GM13976 (cell line): Measurements from ENCODE around the gene ATP1A1.

Experiments used
- DNase-seq: peaks from one replicate; pipeline ENCODE4 v3.0.0; 2012; ENCODE audit warnings: low spot score
- in situ Hi-C: fragments of 300-500 bp; cut with MboI; formaldehyde crosslinking; loops from one replicate; pipeline ENCODE4 v1.12.0; 2022; ENCODE audit warnings: low sequenced_read_pairs, mixed read lengths, inconsistent platforms; ENCODE audit not compliant: unreplicated experiment
- TF ChIP-seq, protein P1 (sequence below): IDR thresholded peaks from 2 replicates; pipeline ENCODE4 v1.5.1; 2012; ENCODE audit warnings: borderline replicate concordance, mild to moderate bottlenecking; ENCODE audit not compliant: insufficient read depth; ENCODE audit errors: extremely low read depth, missing control alignments, control extremely low read depth

ATP1A1 gene

DNA sequence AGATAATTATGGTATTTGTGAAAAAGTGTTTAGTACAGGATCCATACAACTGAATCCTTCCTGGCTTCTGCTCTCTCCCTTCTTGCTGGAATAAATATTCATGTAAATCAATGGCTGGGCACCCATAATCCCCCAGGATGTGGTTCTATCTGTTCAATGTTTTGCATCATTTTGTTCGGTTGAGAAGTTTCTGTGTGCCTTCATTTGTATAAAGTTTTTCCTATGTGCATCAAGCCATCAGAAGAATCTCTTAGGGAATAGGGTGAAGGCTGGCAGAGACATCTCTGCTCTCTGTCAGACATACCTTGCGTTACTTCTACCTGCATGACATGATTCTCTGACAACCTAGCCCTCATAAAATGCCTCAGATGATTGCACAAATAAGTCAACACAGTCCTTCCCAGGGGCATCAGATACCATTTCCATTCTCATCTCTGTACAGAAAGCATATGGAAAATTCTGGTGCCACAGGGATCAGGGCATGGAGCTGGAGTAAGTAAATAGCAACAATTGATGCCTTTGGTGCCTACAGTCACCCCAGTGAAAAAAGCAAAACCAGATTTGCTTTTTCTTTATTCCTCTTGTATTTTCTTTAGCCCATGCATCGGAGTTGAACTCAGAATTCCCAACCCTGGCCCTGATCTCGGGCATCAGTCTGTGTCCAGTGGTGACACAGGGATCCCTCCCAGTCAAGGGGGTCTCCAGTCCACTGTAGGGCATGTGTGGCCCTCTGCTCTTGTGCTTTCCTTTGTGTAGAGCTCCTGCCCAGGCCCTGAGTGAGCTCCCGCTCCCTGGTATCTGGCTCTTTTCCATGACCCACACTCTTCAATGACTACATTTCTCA lies 39.7 kb upstream of the ATP1A1 start:
- TF ChIP-seq, protein P1, sequence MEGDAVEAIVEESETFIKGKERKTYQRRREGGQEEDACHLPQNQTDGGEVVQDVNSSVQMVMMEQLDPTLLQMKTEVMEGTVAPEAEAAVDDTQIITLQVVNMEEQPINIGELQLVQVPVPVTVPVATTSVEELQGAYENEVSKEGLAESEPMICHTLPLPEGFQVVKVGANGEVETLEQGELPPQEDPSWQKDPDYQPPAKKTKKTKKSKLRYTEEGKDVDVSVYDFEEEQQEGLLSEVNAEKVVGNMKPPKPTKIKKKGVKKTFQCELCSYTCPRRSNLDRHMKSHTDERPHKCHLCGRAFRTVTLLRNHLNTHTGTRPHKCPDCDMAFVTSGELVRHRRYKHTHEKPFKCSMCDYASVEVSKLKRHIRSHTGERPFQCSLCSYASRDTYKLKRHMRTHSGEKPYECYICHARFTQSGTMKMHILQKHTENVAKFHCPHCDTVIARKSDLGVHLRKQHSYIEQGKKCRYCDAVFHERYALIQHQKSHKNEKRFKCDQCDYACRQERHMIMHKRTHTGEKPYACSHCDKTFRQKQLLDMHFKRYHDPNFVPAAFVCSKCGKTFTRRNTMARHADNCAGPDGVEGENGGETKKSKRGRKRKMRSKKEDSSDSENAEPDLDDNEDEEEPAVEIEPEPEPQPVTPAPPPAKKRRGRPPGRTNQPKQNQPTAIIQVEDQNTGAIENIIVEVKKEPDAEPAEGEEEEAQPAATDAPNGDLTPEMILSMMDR = no peak
- DNase-seq = no peak
- in situ Hi-C loops = no loop called here

DNA sequence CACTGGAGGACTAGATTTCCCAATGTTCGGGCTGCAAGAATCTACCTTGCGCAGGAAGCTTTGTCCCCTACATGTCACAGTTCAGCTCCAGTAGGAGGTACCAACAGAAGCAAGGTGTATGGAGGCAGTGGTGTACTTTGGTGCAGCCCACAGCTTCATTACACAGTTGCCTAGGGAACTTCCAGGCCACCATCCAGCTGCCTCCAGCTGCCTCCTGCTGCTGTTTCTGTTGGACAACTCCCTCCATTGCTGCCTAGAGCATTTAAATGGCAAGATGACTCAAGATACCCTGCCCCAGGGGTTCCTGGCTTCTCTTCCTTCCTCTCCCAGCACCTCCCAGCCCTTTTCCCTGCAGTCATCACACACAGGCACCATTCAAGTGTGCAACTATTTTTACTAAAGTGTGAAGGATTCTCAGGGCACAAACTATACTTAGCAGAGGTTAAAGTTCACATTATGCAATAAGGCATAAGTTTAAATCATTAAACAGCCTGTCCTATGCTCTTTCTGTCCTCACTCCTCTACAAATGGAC lies 39.0 kb upstream of the ATP1A1 start:
- in situ Hi-C loops = no loop called here
- no peak for DNase-seq
- TF ChIP-seq, protein P1 = no peak

DNA sequence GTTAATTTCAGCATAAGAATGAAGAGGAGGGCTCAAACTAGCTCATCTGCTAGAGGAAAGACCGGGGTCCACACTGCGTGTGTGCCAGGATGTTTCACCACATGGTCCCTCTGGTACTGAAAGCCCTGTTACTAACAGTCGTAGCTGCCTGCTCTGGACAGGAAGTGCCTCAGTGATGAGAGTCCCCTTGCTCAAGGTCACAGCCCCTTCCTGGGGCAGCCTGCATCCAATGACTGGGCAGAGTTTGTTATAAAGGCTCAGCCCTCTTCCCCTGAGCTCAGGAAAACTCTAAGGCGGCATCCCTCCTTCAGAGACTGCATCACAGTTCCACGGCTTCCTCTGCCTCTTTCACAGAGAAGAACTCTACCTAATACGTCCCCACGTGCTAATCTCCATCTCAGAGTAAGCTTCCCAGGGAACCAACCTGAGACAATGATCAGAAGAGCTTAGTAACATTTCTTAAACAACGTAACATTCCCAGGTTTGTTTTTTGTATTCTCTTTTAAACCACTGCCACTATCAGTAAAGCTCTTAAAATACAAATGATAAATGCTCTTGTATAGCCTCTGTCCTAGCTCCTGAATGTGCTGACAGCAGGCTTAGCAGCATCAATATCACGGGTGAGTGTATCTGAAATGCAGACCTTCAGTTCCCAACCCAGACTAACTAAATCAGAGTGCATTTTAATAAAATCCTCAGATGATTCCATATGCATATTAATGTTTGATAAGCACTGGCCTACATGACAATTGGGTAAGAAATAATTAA lies 38.0 kb upstream of the ATP1A1 start:
- no peak for DNase-seq
- in situ Hi-C loops = no loop called here

DNA sequence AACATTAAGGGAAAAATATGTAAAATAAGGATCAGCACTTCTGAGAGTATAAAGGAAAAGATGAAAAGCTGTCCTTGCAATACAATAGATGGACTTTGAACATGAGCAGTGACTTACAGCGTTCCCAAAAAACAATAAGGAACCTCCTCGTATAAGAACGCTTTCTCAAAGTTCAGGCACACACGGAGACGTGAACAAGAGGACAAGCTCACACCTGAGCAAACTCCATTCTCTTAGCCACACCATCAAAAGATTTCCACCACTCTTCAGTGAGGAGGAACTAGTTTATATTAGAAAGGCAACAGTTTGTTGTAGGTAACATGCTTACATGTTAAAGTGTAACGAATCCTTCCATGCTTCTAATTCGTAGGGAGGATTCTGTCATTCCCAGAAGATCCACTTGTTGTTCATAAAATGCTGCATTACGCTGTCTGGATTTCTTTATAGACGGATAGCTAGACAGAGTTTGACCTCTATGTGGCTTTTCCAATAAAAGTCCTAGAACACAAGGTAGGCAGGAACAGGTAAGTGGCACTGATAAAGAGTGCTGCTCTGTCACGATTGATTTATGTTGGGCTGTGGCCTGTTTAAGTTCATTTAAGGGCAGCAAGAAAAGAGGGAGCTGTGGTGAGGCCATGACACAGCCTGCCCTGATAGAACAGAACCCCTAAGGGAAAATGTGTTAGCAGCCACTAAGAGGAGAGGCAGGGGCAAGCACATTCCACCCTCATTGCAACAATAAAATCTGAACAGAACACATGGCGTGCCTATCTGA lies 37.0 kb upstream of the ATP1A1 start:
- in situ Hi-C loops = no loop called here
- no peak for DNase-seq
- TF ChIP-seq, protein P1 = no peak

More for the DNA sequence above, 38.0 kb upstream of the ATP1A1 start:
- TF ChIP-seq, protein P1 = no peak

DNA sequence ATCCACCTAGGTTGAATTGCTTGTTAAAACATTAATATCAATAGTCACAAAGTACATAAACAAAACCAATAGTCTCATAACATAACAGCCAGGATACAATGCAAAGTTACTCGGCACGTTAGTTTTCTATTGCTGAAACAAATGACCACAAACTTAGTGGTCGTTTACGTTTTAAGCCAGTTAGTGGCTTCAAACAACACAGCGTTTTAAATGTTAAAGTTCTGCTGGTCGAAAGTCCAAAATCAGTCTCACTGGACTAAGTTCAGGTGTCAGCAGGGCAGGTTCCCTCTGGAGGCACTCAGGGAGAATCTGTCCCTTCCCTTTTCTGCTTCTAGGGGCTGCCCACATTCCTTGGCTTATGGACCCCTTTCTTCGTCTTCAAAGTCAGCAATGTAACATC lies 35.6 kb upstream of the ATP1A1 start:
- in situ Hi-C loops = no loop called here
- TF ChIP-seq, protein P1 = no peak
- DNase-seq = no peak

DNA sequence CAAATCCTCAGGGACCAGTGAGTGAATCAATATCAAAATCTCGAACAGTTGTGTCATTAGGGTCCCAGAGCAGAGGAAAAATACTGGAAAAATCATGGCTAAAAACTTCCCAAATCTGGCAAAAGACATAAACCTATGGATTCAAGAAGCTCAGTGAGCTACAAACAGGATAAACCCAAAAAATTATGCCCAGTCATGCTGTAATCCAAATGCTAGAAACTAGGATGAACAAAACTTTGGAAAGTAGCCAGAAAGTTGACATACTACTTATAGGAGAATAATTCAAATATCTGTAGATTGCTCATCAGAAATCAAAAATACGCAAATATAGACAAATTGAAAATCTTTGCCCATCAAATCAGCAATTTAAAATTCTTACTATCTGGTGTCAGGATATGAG lies 34.6 kb upstream of the ATP1A1 start:
- in situ Hi-C loops = no loop called here
- TF ChIP-seq, protein P1 = no peak
- DNase-seq = no peak
